ENCODE data around the gene CLEC4G.

- no peak for TF ChIP-seq CTCF (IDR thresholded peaks at IDR 0.05; ENCODE audit: low read length)
- no peak for TF ChIP-seq EZH2phosphoT487 (IDR thresholded peaks at IDR 0.05; ENCODE audit: low read length)
Measured at GRCh38 chr19:7701654-7702457, 30.1 kb downstream of the CLEC4G start, which contains the start of gene FCER2.
